ENCODE data around the gene FGF14.

GRCh38 chr13:102003848-102004570 lies 397.8 kb downstream of the FGF14 start:
- TF ChIP-seq POLR2A (IDR thresholded peaks at IDR 0.05) = no peak
- TF ChIP-seq CTCF (IDR thresholded peaks at IDR 0.05) = no peak

Measured in Peyer's patch (tissue), 4 donors.